GM19023 (cell line): ENCODE measurements around the gene CHTOP.

Source experiments
- ATAC-seq: cut with Tn5 transposase; IDR thresholded peaks from one replicate; pipeline ENCODE4 v1.9.1; 2021; ENCODE audit warnings: mild to moderate bottlenecking, moderate library complexity; ENCODE audit not compliant: unreplicated experiment

The CHTOP gene

GRCh38 chr1:153612755-153613331, 21.0 kb upstream of the CHTOP start, which contains the start of gene S100A16:
Gene S100A16 (minus strand): TSS chr1:153613137. CDS start chr1:153608151, 4,986 bp downstream.
- no peak for ATAC-seq

GRCh38 chr1:153613406-153613805, 20.5 kb upstream of the CHTOP start:
- ATAC-seq: no peak

DNA sequence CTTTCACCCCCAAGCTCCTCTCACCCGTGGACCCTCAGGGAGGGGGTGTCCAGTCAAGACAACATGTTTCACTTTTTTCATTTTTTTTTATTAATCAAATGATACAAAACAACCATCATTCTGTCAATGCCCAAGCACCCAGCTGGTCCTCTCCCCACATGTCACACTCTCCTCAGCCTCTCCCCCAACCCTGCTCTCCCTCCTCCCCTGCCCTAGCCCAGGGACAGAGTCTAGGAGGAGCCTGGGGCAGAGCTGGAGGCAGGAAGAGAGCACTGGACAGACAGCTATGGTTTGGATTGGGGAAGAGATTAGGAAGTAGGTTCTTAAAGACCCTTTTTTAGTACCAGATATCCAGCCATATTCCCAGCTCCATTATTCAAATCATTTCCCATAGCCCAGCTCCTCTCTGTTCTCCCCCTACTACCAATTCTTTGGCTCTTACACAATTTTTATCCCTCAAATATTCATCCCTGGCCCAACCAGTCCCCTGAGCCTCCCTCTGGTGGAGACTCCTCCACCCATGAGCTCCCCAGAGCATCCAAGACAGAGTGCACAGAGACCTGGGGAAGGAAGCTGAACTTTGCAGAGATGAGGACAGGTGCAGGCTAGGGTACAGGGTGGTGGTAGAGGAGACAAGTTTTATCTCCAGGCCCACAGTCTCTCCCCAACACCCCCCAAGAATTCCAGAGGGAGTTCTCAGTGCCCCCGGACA, 19.5 kb upstream of the CHTOP start:
- no peak for ATAC-seq

DNA sequence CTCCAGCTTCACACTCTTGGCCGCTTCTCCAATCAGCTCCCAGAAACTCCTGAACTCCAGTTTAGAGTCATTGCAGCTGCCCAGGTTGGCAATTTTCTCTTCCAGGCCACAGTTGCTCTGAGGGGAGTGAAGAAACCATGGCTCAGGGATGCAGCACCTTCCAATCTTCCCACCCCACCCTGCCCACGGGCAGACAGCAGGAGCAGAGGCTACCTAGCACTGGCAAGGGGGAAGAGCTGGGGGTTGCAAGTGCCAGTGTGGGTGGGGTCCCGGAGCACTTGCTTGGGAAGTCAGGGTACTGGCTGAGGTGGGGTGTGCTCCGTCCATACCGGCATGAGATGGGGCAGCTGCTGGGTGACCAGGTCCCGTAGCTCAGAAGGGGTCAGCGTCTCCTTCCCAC, 19.0 kb upstream of the CHTOP start:
- ATAC-seq: no peak

GRCh38 chr1:153615406-153615805, 18.5 kb upstream of the CHTOP start:
- ATAC-seq: no peak

- ATAC-seq: no peak
Measured at GRCh38 chr1:153616144-153616916, 17.5 kb upstream of the CHTOP start, which contains the start of gene S100A14. Gene S100A14 (minus strand): TSS chr1:153616325. CDS start chr1:153615858, 467 bp downstream.

DNA sequence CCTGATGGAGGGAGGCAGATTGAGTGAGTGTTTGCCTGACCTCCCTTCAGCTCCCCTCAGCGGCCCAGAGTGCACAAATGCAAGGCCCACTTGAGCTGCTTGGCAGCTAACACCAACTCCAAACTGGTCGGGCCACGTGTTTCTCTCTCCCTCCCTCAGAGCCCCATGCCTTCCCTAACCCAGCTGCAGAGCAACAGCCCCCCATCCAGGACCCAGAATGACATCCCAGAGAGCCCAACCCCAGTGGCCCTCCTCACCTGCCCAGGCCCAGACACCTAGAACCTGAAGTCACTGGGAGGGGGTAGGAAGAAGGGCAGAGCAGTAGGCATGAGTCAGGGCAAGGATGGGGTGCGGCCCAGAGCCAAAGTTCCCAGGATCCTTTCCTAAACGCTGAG, 17.0 kb upstream of the CHTOP start:
- no peak for ATAC-seq

GRCh38 chr1:153617663-153618062, 16.2 kb upstream of the CHTOP start:
- peak; percentile 70 for ATAC-seq

DNA sequence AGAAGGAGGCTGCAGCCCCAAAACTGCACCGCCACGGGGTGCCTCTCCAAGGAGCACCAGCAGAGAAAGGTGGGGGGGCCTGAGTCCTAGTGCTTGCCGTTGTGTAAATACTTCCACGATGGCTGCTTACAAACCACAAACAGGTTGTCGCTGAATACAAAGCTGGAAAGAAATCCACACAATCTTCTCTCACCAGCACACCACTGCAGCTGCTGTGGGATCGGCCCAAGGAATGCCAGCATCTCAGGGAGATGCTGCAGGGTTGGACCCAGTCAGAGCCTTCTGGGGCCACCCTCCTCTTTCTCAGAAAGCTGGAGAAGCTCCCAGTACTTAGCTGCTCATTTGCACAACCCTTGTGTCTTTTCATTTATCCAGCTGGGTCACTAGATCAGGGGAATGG, 14.7 kb upstream of the CHTOP start:
- no peak for ATAC-seq

DNA sequence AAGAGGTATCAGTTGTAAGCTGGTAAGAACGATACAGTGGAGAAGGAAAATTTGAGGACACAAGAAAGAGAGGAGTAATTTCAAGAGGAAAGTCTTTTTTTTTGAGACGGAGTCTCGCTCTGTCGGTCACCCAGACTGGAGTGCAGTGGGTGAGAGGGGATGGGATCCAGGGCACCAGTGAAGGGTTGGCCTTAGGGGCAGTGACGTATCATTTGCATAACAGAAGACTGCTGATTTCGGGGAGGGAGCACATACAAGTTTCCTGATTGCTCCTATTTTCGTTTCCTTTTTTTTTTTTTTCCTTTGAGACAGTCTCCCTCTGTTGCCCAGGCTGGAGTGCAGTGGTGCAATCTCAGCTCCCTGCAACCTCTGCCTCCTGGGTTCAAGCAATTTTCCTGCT, 10.8 kb upstream of the CHTOP start:
- ATAC-seq: no peak

GRCh38 chr1:153624965-153625611, 8.8 kb upstream of the CHTOP start:
- no peak for ATAC-seq

GRCh38 chr1:153626477-153626903, 7.4 kb upstream of the CHTOP start:
- ATAC-seq: no peak

GRCh38 chr1:153626904-153627714, 6.8 kb upstream of the CHTOP start, which contains the start of gene S100A13:
Gene S100A13 (minus strand): TSS chr1:153627505. CDS start chr1:153626472, 1,033 bp downstream.
- ATAC-seq: no peak

GRCh38 chr1:153627715-153628626, 5.9 kb upstream of the CHTOP start, which contains the start of gene S100A1:
Gene S100A1 (plus strand): TSS chr1:153628434. CDS start chr1:153630522, 2,088 bp downstream.
- ATAC-seq: no peak

GRCh38 chr1:153628638-153629342, 5.1 kb upstream of the CHTOP start:
- ATAC-seq: no peak

DNA sequence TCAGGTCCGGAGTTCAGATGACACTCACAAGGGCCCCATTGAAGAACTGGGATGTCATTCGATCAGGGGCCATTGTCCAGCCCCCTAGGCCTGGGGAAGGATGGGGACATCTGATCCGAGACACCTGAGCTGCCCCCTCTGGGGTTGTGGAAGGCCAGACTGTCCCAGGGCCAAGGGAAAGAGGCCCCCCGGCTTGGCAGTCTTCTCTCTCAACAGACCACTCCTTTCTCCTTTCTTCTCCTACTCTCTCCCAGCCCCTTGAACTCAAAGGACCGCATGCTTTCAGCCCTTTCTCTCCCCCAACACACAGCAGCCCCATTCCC, 4.6 kb upstream of the CHTOP start:
- ATAC-seq: no peak

- no peak for ATAC-seq
Measured at GRCh38 chr1:153629971-153630370, 3.9 kb upstream of the CHTOP start.

DNA sequence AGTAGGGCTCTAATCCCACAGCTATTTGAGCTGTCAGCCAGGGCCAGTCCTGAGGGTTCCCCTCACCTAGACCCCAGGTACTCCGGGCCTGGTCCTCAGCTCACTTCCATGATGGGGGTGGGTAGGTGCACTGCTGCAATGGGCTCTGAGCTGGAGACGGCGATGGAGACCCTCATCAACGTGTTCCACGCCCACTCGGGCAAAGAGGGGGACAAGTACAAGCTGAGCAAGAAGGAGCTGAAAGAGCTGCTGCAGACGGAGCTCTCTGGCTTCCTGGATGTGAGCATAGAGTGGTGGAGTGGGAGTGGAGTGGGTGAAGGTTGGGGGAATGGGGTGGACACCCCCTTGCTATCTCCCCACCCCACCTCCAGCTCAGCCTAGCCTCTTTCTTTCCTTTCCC, 3.5 kb upstream of the CHTOP start:
- no peak for ATAC-seq
